ENCODE measurements around the gene TMOD3.

TMOD3 gene

GRCh38 chr15:51828621-51829375 is 655 bp upstream of the TMOD3 start:
- no peak for DNase-seq

GRCh38 chr15:51830276-51830806 is 888 bp downstream of the TMOD3 start:
- DNase-seq = peak; percentile 54

- no peak for DNase-seq
Observed at GRCh38 chr15:51833772-51834171, 4.3 kb downstream of the TMOD3 start.

- no peak for DNase-seq
Observed at GRCh38 chr15:51837792-51838251, 8.4 kb downstream of the TMOD3 start.

GRCh38 chr15:51838270-51838669 is 8.8 kb downstream of the TMOD3 start:
- DNase-seq = no peak

GRCh38 chr15:51840692-51841091 is 11.2 kb downstream of the TMOD3 start:
- no peak for DNase-seq

GRCh38 chr15:51841406-51842040 is 12.1 kb downstream of the TMOD3 start:
- DNase-seq = no peak

GRCh38 chr15:51842265-51842664 is 12.8 kb downstream of the TMOD3 start:
- DNase-seq = no peak

- DNase-seq = no peak
Observed at GRCh38 chr15:51842852-51843737, 13.6 kb downstream of the TMOD3 start.

GRCh38 chr15:51844747-51845426 is 15.4 kb downstream of the TMOD3 start:
- no peak for DNase-seq

GRCh38 chr15:51846066-51846462 is 16.6 kb downstream of the TMOD3 start:
- DNase-seq = no peak

GRCh38 chr15:51846463-51847230 is 17.2 kb downstream of the TMOD3 start:
- DNase-seq = no peak

- no peak for DNase-seq
Observed at GRCh38 chr15:51848811-51849210, 19.4 kb downstream of the TMOD3 start.

GRCh38 chr15:51849860-51850259 is 20.4 kb downstream of the TMOD3 start:
- DNase-seq = no peak

GRCh38 chr15:51853998-51854397 is 24.5 kb downstream of the TMOD3 start:
- no peak for DNase-seq

GRCh38 chr15:51855612-51856011 is 26.2 kb downstream of the TMOD3 start:
- DNase-seq = no peak

- no peak for DNase-seq
Observed at GRCh38 chr15:51856714-51857380, 27.4 kb downstream of the TMOD3 start.

GRCh38 chr15:51861557-51862359 is 32.3 kb downstream of the TMOD3 start:
- DNase-seq = no peak

- no peak for DNase-seq
Observed at GRCh38 chr15:51863131-51863530, 33.7 kb downstream of the TMOD3 start.

- no peak for DNase-seq
Observed at GRCh38 chr15:51864408-51865056, 35.1 kb downstream of the TMOD3 start.

All from right hindlimb (tissue), 1 donor.